HG03196 (cell line): Measurements from ENCODE around the gene IDNK.
"Not testable (repeated sequence)": the region's sequence is repeated elsewhere in the genome, so short reads cannot be mapped to it uniquely, and the experiment has no call there.

Experiments
- ATAC-seq: cut with Tn5 transposase; IDR thresholded peaks from one replicate; pipeline ENCODE4 v1.9.1; 2021; ENCODE audit not compliant: unreplicated experiment

IDNK gene

DNA sequence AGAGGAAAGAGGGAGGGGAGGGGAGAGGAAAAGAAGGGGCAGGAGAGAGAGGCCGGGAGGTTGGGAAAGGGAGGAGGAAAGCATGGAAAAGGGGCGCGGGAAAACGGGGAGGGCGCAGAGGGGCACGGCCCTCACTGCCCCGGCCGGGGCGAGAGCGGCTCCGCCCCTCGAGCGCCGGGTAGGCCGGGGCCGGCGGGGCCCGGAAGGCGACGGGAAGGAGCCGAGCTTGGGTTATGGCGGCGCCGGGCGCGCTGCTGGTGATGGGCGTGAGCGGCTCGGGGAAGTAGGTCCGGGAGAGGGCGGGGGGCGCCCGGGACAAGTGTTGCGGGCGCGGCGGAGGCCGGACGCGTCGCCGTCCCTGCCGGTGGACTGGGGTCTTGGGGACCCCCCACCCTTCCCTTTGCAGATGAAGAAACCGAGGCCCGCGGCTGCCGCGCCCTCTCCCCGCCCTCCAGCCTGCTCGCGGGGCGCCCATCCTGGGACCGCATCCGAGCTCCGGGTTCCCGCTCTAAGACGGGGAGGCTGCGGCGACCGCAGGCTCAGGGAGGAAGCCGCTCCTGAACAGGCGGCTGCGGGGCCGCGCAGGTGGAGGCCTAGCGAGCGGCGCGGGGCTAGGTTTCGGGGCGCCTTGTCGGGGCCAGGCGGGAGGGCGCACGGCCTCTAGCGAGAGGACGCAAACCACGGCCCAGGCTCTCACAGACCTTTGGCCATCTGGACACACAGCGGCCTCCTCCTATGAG lies at the start of gene IDNK:
TSS of gene IDNK (plus strand) at position 205 of the 740 bp plus-strand sequence. CDS start at position 234, 29 bp downstream.
- peak; percentile 80 for ATAC-seq

DNA sequence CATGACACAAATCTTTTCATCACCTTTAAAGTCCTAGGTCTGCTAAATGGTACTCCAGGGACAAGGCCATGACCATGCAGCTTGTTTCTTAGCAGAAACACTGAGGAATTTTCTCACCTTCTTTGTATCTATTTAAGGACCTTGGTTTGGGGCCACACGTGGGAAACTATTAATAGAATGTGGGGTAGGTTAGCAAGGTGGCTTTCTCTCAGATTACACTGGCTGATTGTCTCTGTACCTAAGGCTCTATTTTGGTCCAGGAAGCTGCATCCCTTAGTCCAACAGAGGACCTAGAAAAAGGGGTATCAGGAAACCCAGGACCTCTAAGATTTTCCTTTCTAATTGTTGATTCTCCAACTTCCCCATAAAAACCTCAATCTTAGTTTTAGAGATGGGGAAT lies 48.5 kb upstream of the IDNK start:
- ATAC-seq = no peak

DNA sequence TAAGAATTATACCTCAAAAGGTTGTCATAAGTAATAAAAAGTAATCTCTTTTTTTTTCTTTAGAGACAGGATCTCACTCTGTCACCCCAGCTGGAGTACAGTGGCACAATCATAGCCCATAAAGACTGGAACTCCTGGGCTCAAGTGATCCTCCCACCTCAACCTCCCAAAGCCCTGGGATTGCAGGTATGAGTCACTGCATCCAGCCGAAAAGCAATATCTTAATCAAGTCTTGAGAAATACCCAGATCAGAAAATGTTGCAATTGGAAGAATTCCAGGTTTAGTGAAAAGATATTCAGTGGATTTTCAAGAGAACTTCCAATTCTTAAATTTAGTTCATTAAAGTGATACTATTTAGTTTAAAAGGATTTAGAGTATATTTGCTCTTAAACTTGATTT lies 40.9 kb upstream of the IDNK start:
- no peak for ATAC-seq

DNA sequence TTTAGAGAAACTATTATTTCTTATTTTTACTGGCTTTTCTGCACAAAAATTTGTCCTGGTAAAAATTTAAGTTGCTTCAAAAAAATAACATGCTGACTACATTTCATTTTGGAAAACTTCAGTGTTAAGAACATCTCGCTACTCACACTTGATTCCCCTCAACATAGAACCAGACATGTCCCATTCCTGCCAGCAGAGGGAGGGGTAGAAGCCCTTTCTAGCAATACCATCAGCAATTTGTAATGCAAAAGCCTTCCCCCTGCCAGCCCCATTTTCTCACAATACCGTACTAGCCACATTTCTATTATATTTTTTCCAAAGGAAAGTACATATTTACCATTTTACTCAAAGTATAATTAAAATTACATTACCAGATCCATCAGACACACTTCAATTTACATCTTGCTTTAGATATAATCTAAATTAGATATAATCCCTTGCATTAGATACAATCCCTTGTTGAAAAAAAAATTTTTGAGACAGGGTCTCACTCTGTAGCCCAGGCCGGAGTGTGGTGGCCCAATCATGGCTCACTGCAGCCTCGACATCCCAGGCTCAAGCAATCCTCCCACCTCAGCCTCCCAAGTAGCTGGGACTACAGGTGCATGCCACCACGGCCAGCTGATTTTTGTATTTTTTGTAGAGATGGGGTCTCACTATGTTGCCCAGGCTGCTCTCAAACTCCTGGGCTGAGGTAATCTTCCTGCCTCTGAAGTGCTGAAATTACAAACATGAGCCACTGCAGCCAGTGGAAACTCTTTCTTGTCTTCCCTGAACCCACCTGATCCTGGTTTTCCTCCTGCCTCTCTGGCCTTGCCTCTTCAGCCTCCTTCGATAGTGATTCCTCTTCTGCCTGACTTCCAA lies 39.6 kb upstream of the IDNK start:
- ATAC-seq = no peak

DNA sequence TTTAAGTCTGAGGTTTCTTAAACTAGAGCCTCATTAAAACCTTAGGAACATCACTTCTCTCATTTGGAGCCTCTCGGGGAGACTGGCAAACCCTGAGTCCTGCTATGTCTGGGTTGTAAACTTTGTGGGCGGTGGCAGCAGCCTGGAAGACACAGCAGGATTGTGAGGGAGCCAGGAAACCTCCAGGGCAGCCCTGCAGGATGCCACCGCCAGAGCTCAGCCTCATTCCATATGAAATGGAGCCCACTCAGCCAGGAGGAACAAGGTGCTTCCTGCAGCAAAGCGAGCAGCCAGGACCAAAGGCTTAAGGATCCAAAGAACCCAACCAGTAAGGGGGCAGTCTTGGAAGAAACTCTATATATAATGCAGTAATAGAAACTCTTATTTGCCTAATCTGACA lies 37.9 kb upstream of the IDNK start:
- no peak for ATAC-seq

DNA sequence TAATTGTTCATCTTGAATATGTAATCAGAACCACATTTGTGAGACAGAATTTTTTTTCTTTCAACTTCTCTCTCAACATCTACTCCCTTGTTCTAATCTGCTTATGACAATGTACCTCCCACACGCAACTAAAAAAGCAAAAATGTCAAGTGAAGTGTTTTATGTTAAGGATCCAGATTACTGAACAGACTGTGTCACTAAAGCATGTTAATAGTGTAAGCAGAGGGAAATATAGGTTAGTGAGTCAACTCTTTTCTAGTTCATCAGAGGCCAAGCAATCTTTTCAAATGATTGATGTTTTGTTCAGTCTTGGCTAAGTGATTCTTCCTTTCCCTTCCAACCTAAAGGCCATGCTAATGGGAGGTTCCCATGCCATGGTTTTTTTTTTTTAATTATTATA lies 34.7 kb upstream of the IDNK start:
- no peak for ATAC-seq

DNA sequence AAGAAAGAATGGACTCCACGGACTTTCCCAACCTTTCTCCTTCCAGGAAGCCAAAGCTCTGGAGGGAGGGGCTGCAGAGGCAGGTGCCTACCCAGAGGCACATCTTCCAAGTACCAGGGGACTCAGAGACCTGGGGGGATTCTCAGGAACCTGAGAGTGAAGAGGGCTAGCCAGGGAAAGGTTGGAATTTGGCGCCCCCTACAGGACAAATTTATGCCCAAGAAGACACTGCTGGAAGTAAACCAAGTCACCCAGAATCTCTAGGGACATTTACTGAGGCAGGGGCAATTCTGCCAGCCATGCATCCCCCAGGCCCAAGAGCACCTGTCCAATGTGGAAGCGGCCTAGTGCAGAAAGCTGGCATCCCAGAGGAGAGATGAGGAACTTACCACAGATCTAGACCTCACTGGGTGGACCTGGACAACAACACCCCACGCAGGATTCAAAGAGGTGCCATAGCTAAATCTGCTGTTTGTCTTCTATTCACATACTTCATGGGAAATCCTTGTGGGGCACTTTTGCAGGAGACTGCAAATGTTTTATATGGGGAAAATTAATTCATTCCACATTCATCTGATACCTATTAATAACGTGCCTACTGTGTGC lies 25.9 kb upstream of the IDNK start:
- no peak for ATAC-seq

DNA sequence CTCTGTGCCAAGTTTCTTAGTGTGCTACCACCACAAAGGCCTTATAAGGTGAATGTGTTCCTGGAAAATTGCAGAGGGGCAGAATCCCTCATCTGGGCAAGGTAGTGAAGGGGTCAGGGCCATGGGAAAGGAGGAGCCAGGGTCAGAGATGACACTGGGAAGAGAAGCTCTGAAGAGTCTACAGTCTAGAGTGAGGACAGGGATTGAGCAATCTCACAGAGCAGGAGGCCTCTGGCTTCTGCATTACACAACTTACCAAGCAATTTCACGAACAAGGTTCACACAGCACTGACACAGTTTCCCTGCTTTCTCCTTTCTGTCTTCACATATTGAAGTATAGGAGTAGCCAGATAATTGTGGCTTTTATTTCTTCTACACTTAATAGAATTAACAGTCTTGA lies 24.5 kb upstream of the IDNK start:
- ATAC-seq = no peak

DNA sequence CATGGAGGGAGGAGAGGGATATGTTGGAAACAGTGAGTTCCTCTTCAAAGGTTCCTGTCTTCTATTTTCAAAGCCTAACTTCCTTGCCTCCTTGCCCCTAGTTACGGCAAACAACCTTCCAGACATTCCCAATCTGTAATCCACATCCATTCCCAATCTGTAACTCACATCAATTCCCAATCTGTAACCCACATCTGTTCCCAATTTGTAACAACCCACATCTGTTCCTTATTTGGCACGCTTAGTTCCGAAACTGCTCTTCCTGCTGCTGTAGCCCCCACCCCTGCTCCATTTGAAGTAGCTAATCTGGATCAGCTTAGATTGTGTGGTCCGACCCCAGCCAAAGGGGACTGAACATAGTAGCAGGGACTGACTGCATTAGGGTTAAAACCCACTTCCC lies 23.9 kb upstream of the IDNK start:
- no peak for ATAC-seq

DNA sequence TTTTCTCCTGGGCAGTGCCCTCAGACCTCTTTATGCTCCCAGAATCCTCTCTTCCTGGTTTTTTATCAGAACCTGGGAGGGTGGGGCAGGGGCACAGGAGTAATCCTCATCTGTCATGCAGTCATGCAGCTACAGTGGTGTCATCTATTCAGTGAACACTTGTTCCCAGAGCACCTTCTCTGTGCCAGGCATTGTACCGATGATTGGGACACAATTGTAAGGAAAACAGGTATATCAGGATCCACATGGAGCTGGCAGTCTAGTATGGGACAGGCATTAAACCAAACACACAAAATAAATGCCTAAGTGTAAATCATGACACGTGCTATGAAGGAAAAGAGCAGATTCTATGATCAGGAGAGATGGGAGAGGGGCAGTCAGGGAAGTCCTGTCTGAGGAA lies 21.5 kb upstream of the IDNK start:
- no peak for ATAC-seq

DNA sequence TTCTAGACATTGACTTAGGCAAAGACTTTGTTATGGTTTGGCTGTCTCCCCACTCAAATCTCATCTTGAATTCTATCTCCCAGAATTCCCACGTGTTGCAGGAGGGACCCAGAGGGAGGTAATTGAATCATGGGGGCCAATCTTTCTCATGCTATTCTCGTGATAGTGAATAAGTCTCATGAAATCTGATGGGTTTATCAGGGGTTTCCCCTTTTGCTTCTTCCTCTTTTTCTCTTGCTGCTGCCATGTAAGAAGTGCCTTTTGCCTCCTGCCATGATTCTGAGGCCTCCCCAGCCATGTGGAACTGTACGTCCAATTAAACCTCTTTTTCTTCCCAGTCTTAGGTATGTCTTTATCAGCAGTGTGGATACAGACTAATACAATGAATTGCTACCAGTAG lies 15.3 kb upstream of the IDNK start:
- not testable (repeated sequence) for ATAC-seq

DNA sequence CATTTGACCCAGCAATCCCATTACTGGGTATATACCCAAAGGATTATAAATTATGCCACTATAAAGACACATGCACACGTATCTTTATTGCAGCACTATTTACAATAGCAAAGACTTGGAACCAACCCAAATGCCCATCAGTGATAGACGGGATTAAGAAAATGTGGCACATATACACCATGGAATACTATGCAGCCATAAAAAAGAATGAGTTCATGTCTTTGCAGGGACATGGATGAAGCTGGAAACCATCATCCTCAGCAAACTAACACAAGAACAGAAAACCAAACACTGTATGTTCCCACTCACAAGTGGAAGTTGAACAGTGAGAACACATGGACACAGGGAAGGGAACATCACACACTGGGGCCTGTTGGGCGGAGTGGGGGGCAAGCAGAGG lies 9.6 kb upstream of the IDNK start:
- ATAC-seq = not testable (repeated sequence)

DNA sequence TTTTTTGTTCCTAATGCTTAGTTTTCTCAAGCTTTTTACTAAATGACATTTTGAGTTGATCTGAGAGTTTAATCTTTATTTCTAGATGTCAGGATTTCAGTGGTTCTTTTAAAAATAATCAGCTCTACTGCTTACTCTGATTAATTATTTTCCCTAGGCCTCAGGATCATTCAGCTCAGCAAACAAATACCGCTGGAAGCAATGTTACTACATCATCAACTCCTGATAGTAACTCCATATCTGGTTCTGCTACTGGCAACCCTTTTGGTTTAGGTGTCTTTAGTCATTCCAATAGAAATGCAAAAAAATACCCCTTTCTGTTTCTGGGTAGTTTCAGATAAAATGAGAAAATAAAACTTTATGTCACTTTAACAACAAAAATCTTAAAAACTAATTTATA lies 5.6 kb upstream of the IDNK start:
- no peak for ATAC-seq

DNA sequence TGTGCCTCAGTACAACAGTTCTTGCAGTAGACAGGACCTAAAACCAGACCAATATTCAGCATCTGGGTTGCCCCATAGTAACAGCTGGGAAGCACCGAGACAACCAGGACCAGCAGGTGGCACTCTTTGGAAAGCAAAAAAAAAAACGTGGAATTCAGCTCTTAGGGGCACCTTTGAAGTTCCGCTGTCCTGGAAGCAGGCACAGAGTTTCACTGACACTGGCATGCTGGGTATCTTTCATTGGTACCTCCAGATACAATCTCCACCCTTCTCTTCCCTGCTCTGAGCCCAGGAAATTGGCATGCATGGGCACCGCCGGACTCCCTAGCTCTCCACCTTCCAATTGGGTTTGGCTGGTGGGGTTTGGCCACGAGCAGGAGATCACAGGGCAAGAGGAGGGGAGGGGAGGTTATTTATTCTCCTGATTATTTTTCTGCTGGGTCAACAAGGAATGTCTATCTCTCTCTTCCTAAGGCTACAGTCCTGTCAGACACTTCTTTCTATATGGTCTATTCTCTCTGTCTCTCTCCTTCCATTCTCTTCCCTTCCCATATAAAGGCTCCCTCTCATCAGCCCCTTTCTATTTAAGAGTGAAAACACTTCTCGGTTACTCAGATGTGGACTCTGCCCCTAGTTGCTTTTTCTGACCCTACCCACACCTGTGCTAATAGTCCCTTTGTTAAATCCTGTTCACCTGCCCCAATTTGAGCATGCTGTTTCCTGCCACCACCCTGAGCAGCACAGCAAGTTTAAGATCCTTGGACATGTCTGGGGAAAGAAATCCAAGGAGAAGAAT lies 1.9 kb upstream of the IDNK start:
- ATAC-seq = no peak

DNA sequence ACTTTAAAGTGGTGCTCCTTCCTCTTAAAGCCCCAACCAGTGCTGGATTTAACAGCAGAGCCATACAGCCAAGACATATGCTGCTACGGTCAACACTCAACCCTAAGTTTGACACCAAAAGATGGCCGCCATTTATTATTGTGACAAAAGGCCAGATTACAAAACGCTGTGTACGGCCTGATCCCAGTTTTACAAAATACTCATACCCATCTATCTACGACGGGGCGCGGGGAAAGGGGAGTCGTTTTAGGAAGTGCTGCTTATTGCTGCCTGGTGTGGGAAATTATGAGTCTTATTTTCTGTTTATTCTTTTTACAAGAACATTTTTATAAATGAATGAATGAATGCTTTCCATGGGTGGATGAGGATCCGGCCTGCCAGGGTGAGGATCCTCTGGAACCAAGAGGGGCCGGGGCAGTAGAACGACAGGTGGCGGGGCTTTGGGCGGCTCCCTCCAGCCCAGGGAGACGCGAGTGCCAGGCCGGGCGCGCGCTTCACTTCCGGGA lies 457 bp upstream of the IDNK start:
- ATAC-seq = peak; percentile 63

DNA sequence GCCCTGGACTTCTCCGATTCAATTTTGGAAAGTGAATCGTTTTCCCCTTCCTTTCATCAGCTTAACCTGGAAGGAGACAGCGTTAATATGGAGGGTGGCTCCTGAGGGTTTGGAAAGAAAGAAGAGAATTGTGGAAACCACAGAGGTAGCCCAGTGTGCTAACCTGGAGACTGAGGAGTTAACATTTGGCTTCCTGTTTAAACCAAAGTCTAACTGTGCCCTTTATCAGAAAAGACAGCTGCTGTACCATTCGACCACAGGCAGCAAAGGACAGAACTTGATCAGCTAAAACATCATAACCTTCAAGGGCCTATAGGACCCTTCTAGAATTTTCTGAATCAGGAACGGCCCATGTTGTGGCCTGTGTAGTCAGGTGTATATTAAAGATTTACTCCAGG lies 735 bp downstream of the IDNK start:
- peak; percentile 15 for ATAC-seq

DNA sequence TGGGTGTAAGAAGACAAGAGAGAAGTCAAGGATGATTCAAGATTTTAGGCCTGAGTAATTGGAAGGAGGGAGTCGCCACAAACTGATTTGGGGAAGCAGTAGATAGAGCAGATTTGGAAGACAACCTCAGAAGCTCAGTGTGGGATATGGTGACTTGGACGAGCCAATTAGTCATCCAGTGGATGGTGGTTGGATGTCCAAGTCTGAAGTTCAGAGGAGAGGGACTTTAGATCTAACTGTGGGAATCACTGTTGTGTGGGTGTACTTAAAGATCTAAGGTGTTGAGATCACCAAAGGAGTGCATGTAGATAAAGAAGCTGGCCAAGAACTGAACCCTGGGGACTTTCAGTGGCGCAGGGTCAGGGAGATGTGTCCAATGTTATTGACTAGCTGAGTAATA lies 2.2 kb downstream of the IDNK start:
- ATAC-seq = no peak

DNA sequence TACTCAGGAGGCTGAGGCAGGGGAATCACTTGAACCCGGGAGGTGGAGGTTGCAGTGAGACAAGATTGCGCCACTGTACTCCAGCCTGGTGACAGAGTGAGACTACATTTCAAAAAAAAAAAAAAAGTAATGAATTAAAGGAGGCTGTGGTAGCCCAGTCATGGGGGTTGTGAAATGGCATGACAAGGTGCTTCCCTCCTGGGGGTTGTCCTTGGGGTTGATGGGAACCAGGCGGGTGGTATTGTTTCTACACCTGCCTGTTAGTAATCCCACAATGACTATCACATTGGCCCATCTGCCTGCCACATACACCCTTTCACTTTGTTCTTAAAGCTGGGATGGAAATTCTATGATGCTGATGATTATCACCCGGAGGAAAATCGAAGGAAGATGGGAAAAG lies 5.6 kb downstream of the IDNK start:
- ATAC-seq = no peak

DNA sequence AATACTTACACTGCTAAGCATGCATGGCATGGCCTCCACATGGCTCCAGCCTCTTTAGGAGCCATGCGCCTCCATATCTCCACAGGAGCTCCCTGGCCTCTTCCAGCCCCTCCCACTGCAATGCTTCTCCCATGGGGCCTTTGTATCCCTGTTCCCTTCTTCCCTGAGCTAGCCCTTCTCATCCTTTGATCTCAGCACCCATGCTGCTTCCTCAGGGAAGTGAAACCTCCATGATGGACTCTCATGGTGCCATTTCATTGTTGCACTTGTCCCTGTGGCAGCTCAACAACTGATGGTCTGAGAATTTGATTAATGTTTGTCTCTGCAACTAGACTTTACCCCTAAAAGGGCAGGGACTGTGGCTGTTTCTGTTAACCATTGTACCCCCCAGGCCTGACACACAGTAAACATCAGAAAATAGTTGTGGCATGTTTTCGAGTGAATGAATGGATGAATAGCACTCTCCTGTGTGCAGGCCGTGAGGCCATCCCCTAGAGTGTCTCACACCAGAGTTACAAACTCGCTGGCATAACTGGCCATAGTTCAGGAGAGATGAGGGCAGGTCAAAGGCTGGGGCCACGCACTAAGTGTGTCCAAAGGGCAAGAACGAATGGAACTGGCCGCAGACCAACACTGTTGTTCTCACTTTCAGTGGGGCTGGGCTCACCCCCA lies 6.6 kb downstream of the IDNK start:
- no peak for ATAC-seq

DNA sequence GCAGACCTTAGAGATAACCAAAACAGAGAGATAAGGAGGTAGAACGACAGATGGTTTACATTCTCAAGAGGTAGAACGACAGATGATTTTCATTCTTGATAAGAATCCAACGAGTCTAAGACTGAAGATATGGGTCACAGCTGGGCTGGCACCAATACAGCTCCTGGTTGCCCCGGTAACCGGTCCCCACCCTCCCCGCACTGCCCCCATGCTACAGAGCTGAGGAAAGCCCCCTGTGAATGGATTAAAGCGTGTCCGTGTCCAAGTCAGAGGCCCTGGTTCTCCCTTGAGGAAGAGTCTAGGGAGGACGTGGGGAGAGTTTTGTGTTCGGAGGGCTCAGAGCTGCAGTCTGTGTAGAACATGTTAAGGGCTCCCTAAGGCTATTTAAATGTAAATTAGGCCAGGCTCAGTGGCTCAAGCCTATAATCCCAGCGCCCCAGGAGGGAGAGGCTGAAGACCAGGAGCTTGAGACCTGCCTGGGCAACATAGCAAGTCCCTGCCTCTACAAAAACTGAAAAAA lies 8.1 kb downstream of the IDNK start:
- ATAC-seq = no peak
